Measurements from ENCODE around the gene EPB41L4B.

The EPB41L4B gene

DNA sequence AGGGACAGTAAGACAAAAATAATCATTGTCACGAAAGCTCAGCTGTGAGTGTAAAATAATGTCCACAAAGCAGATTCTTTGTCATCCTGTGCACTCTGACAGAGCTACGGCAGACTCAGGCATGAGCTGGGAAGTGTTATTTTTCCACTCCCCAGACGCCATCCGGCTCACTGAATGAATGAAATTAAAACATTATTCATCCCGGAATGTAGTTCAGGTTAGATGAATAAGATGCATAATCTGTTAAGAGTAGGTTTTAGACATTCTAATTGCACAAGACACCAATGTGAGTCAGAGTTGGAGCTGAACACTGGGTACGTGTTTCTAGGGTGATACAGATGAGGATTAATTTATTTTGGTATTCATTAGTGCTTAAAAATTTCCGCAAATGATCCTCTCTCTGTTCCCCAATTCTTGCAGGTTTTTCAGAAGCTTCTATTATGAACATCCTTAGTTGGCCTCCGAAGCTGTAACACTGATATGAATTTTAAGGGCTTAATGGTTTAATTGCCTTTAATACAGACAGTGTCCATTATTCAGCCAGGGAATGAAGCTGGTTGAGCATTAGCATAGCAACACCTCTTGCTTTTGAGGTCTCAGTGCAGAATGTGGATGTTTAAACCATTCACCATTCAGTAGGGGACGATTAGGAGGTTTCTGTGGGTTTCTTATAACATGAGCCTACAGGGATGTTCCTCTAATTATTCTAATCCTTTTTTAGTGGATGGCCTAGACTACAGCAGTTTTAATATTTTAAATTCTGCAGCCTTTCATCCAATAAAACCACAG is 88.2 kb downstream of the EPB41L4B start:
- TF ChIP-seq, protein P1, sequence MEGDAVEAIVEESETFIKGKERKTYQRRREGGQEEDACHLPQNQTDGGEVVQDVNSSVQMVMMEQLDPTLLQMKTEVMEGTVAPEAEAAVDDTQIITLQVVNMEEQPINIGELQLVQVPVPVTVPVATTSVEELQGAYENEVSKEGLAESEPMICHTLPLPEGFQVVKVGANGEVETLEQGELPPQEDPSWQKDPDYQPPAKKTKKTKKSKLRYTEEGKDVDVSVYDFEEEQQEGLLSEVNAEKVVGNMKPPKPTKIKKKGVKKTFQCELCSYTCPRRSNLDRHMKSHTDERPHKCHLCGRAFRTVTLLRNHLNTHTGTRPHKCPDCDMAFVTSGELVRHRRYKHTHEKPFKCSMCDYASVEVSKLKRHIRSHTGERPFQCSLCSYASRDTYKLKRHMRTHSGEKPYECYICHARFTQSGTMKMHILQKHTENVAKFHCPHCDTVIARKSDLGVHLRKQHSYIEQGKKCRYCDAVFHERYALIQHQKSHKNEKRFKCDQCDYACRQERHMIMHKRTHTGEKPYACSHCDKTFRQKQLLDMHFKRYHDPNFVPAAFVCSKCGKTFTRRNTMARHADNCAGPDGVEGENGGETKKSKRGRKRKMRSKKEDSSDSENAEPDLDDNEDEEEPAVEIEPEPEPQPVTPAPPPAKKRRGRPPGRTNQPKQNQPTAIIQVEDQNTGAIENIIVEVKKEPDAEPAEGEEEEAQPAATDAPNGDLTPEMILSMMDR (IDR thresholded peaks at IDR 0.05; ENCODE audit: borderline replicate concordance, control extremely low read depth, extremely low read depth, insufficient read depth, missing control alignments), result no peak
- in situ Hi-C loops (cut with MboI; ENCODE audit: low sequenced_read_pairs, unreplicated experiment), result no loop called here
- DNase-seq (ENCODE audit: low spot score), result no peak

GRCh38 chr9:109231593-109231992 is 89.3 kb downstream of the EPB41L4B start:
- TF ChIP-seq, protein P1 (IDR thresholded peaks at IDR 0.05; ENCODE audit: borderline replicate concordance, control extremely low read depth, extremely low read depth, insufficient read depth, missing control alignments), result no peak
- in situ Hi-C loops (cut with MboI; ENCODE audit: low sequenced_read_pairs, unreplicated experiment), result no loop called here
- DNase-seq (ENCODE audit: low spot score), result no peak

DNA sequence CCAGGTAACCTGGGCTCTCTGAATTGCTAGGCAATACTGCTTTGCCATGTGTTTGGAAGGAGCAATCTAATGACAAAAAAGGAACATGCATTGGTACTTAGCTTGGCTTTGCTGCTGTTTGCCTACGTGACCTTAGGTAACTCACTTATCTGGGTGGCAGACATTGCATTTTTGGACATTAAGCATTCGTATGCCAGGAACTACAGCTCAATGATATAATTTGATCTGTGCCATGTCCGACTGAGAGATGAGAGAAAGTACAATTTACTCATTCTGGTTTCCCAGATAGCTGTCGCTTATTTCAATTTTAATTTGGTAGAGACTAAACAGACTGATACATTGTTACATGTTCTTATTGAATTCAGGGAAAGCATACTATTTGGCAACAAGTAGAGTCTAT is 90.6 kb downstream of the EPB41L4B start:
- TF ChIP-seq, protein P1 (IDR thresholded peaks at IDR 0.05; ENCODE audit: borderline replicate concordance, control extremely low read depth, extremely low read depth, insufficient read depth, missing control alignments), result no peak

GRCh38 chr9:109229682-109230081 is 91.2 kb downstream of the EPB41L4B start:
- in situ Hi-C loops (cut with MboI; ENCODE audit: low sequenced_read_pairs, unreplicated experiment), result no loop called here
- TF ChIP-seq, protein P1 (IDR thresholded peaks at IDR 0.05; ENCODE audit: borderline replicate concordance, control extremely low read depth, extremely low read depth, insufficient read depth, missing control alignments), result no peak
- DNase-seq (ENCODE audit: low spot score), result no peak

More for the DNA sequence above, 90.6 kb downstream of the EPB41L4B start:
- in situ Hi-C loops (cut with MboI; ENCODE audit: low sequenced_read_pairs, unreplicated experiment), result no loop called here
- DNase-seq (ENCODE audit: low spot score), result no peak

DNA sequence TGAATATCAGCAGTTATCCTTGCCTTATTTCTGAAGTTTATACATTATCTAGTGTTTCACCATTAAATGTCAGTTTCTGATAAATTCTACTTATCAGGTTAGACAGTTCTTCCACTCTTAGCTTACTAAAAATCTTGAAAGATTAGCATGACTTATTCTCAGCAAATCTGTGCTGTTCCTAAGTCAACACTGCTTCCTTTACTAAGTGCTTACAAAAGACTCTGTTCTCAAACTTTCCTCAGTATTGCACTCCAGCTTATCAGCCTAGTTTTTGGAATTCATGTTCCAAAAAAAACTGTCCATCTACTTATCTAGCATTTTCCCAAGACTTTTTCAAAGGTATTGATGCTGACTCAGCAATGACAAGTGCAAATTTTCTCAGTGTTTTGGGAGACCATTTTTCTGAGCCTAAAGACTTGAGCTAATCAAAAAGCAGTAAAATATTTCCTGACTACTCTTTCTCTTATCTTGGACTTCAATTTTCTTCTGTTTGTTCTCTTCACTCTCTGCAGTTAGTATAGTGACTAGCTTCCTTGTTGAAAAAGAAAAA is 92.7 kb downstream of the EPB41L4B start:
- TF ChIP-seq, protein P1 (IDR thresholded peaks at IDR 0.05; ENCODE audit: borderline replicate concordance, control extremely low read depth, extremely low read depth, insufficient read depth, missing control alignments), result no peak
- DNase-seq (ENCODE audit: low spot score), result no peak
- in situ Hi-C loops (cut with MboI; ENCODE audit: low sequenced_read_pairs, unreplicated experiment), result no loop called here

- no peak for DNase-seq (ENCODE audit: low spot score)
- TF ChIP-seq, protein P1 (IDR thresholded peaks at IDR 0.05; ENCODE audit: borderline replicate concordance, control extremely low read depth, extremely low read depth, insufficient read depth, missing control alignments), result no peak
- in situ Hi-C loops (cut with MboI; ENCODE audit: low sequenced_read_pairs, unreplicated experiment), result no loop called here
Observed at GRCh38 chr9:109225629-109226028, 95.2 kb downstream of the EPB41L4B start.
